HG03575 (cell line): ENCODE data around the gene PP2D1.
"Not testable (repeated sequence)": the region's sequence is repeated elsewhere in the genome, so short reads cannot be mapped to it uniquely, and the experiment has no call there.

Experiments
- ATAC-seq: cut with Tn5 transposase; IDR thresholded peaks from one replicate; pipeline ENCODE4 v1.9.1; 2021; ENCODE audit not compliant: unreplicated experiment, insufficient number of reproducible peaks, low FRiP score; ENCODE audit errors: extremely low read depth

PP2D1 gene, protein sequence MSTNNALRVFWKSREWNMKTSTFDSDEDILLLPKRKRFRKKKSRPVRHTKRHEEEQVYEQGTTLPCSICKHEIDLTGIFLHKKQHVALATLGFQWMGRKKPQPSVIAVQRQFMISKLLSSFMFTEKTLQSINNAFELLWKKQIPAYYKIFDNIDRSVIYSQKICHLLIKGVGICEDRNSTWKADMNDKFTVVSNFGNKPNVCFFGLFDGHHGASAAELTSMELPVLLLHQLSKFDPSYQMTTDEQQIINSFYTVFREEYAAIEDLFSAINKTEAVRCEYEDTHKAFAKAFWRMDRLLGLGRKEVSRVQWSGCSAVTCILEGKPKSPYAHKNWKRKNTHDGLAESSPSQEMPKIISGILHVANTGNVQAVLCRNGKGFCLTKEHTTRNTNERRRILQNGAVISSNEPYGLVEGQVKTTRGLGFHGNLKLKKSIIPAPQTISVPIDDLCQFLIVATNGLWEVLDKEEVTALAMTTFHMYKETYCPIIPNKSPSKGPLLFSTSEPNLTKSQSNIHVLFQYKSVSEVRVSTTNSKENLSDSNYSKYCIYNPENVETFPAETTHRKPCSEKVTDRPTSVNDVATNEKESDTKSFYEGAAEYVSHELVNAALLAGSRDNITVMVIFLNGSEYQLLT

DNA sequence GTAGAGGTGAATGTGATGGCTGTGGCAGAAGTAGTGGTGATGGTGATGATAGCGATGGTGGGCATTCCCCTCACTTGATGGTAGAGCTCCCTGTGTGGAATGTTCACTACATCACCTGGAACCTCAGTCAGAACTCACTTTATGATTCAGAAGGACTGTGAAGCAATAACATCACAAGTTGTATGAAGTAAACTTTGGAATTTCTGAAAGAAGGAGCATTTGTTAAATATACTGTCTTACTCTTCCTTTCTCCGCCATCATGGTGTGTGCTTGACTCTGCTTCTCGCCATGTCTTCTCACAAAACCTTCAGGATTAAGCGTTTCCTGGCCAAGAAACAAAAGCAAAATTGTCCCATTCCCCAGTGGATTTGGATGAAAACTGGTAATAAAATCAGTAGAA lies at the start of gene PP2D1:
Gene PP2D1, minus strand, starts transcription at position 101 of the 400 bp plus-strand sequence. CDS start 192 bp downstream, outside the sequence.
- ATAC-seq: no peak

DNA sequence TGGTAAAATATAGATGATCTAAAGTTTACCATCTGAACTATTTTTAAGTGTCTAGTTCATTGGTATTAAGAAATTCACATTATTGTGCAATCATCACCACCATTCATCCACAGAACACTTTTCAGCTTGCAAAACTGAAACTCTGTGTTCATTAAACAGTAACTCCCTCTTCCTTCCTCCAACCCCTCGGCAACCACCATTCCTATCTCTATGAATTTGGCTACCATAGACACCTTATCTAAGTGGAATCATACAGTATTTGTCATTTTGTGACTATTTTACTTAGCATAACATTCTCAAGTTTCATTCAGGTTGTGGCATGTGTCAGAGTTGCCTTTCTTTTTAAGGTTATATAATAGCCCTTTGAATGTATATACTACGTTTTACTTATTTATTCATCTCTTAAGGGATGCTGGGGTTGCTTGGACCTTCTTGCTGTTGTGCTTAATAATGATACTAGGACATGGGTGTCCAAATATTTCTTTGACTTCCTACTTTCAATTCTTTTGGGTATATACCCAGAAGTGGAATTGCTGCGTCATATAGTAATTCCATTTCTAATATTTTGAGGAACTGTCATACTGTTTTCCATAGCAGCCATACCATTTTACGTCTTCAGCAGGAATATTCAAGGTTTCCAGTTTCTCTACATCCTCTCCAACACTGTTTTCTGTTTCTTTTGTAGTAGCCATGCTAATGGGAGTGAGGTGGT lies 49.1 kb upstream of the PP2D1 start:
- peak; percentile 53 for ATAC-seq

- no peak for ATAC-seq
Measured at GRCh38 chr3:20059929-20060328, 47.9 kb upstream of the PP2D1 start.

GRCh38 chr3:20057612-20058180 lies 45.6 kb upstream of the PP2D1 start:
- ATAC-seq: no peak

DNA sequence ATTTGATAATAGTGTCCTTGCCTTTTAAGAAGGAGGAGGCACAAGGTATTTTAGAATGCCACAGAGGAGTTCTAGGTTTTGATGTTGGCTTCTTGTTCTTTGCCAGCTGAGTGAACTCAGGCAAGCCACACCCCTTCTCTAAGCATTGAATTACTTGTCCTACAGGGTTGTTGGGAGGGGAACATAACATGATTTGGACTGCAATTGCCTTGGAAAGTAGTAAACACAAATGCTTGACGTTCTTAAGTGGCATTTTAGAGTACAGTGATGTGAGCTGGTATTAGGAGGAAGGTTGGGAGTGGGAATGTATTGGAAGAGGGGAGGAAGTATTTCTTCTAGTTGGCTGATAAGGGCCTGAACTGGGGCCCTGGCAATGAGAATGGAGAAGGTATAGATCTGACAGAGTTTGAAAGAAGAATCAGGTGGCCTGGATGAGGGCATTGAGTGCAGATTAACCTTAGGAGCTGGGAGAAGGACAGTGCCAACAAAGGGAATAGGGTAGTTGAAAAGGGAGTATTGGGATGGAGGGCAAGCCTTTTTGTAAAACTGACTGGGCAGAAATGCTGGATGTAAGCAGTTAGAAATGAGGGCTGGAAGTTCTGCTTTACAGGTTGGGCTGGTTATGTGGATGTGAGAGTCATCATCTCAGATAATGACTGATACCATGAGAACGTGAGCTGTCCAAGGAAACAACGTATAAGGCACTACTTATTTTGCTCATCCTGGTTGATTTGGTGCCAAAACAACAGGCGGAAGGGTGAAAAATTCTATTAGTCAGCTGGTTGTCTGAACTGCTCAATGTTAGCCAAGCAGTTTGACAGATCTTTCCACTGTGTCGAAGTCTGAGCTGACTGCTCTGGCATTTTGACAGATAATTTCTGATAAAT lies 44.9 kb upstream of the PP2D1 start:
- ATAC-seq: no peak

DNA sequence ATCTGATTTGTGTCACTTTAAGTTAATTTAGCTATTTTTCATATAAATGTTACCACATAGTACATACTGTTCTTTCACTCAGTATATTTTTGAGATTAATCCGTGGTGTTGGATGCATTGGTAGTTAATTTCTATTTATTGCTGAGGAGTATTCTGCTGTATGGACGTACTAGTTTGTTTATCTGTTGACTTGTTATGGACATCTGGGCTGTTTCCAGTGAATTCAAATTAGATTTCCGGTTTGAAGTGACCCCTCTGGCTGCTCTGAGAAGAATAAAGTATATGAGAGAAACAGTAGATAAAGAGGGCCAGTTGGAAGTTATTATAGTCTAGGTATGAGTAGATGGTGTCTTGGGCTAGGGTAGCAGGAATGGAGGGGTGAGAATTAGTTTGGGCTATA lies 43.8 kb upstream of the PP2D1 start:
- no peak for ATAC-seq

DNA sequence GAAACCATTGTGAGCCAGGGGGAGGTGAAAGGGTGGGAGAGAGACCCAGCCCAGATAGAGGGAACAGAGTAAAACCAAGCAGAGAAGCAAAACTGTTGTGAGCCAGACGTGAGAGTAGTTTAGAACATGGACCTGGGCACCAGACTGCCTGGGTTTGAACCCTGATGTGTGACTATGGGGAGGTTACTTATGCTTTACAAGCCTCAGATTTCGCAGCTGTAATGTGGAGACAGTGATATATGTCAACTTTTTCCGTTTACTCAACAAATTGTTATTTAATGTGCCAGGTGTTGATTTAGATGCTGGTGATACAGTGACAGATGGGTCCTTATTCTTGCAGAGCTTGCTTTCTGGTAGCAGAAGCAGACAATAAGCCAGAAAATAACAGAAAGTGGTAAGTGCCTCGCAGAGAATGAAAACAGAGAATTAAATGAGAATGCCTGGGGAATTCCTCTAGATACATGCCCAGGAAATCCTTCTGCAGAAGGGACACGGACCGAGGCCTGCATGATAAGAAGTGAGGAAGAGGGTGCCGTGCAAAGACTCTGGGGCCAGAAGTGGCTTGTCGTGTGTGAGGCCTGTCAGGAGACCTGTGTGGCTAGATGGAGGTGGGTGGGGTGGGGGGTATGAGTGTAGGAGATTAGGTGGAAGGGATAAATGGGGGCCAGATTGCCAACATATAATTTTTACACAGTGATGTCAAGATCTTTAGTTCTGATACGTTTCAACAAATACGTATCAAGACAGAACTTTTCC lies 43.1 kb upstream of the PP2D1 start:
- ATAC-seq: no peak

DNA sequence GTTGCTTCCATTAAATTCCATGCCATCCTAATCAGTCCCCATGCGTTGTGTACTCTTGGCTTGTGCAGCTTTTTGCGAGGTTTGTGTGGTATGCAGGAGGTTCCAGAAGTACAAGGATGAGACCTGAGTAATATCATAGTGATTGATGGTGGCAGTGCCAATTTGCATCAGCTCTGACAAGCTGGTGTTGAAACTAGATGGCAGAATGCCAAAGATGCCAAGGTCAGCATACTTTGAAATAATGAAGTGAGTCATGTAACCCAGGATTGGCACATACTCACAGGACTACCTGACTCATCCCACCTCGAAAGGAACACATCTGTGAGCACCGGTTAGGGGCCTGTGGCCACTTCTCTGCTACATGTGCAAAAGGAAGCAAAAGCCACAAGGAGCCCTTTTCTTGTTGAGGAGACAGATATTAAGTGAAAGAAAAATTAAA lies 42.5 kb upstream of the PP2D1 start:
- peak; percentile 56 for ATAC-seq

- ATAC-seq: no peak
Measured at GRCh38 chr3:20052851-20053250, 40.8 kb upstream of the PP2D1 start.

GRCh38 chr3:20051123-20051806 lies 39.2 kb upstream of the PP2D1 start:
- ATAC-seq: no peak

- ATAC-seq: no peak
Measured at GRCh38 chr3:20047976-20048883, 36.2 kb upstream of the PP2D1 start.

DNA sequence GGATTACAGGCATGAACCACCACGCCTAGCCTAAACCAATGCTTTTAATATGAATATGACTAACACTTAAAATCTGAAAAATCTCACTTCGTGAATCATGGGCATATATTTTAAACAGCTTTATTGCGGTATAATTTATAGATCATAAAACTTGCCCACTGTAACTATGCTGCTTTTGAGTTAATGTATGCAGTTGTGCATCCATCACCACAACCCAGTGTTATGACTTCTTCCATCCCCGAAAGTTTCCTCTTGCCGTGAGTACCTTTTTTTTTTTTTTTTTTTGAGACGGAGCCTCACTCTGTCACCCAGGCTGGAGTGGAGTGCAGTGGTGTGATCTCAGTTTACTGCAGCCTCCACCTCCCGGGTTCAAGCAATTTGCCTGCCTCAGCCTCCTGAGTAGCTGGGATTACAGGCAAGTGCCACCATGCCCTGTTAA lies 35.3 kb upstream of the PP2D1 start:
- ATAC-seq: no peak

DNA sequence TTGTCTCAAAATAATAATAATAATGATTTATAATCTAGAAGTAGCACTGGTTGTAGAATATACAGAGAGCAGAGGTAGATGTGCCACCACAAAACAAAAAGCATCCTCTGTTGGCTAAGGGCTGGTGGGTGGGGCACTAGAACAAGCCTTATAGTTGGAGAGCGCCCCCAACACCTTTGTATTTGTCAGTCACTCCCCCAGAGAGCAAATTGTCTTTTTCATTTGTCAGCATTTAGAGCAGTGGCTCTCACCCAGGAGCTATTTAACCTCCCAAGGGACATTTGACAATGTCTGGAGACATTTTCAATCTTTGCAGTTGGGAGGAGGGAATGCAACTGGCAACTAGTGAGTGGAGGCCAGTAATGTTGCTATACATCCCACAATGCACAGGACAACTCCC lies 34.5 kb upstream of the PP2D1 start:
- no peak for ATAC-seq

- not testable (repeated sequence) for ATAC-seq
Measured at GRCh38 chr3:20045141-20045540, 33.1 kb upstream of the PP2D1 start.

DNA sequence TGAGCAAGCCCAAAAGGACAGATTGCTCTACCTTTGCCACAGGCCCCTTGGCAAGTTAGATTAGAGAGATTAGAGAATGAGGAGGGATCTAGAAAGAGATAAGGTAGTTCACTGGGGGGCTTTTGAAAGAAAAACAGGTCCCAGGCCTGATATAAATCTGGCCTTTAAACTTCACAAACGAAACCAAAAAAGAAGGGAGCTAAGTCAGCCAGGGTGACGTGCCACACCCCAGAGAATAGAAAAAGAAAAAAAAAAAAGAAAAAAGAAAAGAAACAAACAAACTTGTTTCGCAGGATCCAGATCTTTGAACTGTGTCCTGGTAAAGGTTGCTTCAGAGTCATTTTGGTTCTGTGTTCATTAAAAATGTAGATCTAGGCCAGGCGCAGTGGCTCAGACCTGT lies 31.8 kb upstream of the PP2D1 start:
- ATAC-seq: no peak

GRCh38 chr3:20043396-20043795 lies 31.3 kb upstream of the PP2D1 start:
- ATAC-seq: no peak
